GM18505 (cell line): ENCODE results near the gene DTNB.

ENCODE experiments used
- ATAC-seq: cut with Tn5 transposase; IDR thresholded peaks from one replicate; pipeline ENCODE4 v1.9.1; 2021; ENCODE audit not compliant: unreplicated experiment
- POLR2A ChIP-seq: IDR thresholded peaks from 4 replicates; pipeline ENCODE4 v1.6.1; 2011; ENCODE audit warnings: borderline replicate concordance; ENCODE audit not compliant: insufficient read depth, insufficient read length; ENCODE audit errors: extremely low read depth

Gene DTNB

DNA sequence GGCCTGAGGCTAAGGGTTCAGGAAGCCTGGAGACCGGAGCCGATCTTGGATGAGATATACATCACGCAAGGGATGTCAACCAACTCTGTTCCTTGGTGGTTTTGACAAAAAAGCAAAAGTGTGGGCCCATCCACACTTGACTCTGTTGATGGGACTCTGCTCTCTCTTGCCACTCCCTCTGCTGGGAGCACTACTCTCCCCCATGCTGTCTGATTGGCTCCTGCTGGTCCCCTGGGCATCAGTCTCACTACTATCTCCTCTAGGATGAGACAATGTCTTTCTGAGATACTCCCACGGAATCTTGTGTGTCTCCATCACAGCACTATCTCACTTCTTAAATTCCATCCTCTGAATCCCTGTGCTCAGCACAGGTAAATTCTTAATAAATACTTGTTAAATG, 274.8 kb downstream of the DTNB start:
- no peak for TF ChIP-seq POLR2A
- no peak for ATAC-seq

DNA sequence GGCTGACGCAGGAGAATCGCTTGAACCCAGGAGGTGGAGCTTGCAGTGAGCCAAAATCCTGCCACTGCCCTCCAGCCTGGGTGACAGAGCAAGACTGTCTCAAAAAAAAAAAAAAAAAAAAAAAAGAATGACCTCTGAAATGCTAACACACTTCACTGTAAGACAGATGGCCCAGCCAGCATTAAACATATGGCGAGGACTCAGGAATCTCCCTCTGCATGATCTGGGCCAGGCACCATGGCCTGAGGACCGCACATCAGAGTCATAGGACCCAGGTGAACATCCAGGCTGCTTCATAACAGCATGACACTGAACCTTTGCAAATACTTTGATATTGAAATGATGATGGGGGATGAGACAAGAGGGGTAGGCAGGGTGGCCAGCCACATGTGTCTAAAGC, 275.6 kb downstream of the DTNB start:
- no peak for TF ChIP-seq POLR2A
- no peak for ATAC-seq

DNA sequence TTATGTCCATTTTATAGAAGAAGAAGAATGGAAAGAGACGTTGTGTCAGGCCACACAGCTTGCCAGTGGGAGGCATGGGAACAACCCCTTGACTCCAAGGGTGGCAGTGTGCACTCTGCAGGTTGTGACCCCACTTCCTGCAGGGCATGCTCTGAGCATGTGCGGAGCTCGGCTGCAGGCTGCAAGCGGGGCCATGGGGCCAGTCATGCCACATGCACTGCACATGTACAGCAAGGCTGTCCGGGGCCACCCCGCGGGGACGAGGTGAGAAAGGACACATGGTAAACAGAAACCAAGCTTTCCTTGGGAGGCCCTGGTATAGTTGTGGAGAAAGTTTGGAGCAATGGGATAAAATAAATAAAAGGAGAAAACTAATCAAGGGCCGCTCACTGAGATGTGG, 284.2 kb downstream of the DTNB start:
- ATAC-seq = no peak
- TF ChIP-seq POLR2A = no peak

DNA sequence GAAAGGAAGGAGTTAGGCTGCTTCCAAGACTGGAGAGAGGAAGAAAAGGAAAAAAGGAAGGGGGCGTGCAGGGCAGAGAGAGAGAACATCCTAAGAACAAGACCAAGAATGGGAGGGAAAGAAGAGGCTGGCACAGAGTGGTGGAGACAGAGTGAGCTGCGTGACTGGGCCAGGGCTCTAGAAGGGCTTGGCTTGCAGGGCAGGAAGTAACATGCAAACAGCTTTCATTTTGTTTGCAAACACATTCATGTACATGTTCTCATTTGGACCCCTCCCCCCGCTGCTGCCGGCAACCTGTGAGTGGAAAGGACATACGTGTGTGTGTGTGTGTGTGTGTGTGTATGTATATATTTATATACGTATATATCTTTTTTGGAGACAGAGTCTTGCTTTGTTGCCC, 284.9 kb downstream of the DTNB start:
- no peak for ATAC-seq
- peak; percentile 50 for TF ChIP-seq POLR2A

DNA sequence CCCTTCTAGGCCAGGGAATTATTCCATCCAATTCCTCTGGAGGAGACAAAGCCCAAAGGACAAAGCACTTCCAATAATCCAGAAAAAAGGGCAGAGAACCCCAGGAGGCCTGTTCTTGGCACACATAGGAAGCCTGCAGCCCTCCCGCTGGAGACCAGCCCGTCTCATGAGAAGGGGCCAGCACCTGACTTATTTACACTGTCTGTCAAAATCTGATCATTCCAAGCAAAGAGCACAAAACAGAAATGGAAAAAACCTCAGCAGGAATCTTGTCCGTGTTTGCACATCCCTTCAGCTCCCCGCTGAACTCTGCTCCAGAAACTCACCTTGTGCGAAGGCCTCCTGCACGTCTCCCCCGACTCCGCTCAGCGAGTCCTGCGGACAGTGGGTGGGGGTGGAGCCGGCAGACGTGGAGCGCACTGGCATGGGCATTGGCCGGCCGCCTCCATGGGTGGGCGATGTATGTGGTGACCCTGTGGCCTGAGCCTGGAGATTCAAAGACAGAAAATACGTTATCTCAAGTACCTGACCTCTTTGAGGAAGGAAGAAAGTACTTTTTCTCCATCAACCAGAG, 285.4 kb downstream of the DTNB start:
- TF ChIP-seq POLR2A = no peak
- ATAC-seq = no peak

DNA sequence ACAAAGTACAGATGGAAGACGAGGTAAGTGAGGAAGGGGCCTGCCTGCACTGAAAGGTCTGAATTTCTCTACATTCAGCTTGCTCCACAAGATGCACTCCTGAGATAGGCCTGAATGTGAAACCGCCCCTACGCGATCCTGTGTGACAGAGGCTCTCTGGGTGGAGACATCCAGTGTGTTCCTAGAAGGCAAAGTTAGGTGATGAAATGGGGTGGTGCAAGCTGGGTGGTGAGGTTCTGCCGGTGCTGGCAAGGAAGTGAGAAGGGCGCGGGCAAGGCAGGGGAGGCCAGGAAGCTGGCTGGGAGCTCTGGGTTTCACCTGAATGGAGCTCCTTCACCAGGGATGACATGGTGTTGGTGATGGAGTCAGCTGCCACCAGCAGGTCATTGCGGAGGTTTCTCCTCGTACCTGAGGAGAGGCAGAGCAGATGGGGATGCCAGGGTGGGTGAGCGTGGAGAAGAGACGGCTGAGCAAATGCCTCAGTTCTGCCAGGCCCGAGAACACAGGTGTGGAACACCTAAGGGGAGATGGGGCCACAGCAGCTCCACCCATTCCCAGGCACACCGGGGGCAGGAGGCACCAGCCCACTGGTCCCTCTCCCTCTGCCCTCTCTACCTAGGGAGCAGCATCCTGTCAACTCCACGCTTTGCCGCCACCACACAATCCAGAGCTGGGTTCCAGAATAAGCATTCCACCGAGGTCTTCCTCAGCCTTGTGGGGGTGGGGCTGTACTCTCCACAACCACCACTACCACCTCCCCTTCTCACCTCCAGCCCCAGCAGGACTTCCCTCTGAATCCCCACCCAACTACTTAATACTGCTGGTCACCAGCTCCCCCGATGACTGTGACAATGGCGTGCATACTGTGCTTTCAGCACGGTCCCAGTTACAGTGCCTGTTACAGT, 286.2 kb downstream of the DTNB start:
- TF ChIP-seq POLR2A = no peak
- ATAC-seq = no peak

DNA sequence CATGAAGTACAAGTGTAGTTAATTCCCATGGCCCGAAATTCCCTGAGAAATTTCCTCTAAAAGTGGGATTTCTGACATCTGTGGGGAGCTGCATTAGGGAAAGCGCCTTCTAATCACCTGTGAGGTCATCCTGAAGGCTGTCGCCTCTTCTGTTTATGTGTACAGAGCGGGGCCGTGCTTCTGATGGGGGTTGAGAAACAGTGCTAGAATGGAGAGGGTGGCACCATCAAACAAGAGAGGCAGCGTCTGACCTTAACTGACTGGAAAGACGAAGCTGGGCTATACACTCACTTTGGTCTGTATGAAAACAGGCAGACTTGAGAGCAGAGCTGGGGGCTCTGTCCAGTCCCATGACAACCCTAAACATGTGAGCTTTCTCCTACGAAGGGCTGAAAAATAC, 287.5 kb downstream of the DTNB start:
- no peak for TF ChIP-seq POLR2A

DNA sequence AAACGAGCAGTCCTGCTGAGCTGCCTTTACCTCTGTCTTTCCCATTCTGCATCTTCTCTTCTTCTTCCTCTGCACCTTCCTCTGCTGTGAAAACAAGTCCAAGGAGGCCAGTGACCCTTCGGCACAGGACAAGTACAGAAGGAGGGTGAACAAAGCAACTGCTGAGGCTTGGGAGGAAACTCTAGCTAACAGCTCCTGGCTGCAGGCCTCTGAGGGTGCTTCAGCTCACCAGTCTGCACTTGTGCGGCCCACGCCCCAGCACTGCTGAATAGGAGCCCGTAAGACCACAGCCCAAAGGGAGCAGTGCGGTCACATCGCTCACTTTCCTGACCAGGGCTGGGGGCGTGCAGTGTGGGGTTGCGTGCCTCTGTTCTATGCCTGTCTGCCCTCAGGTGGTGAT, 289.6 kb downstream of the DTNB start:
- no peak for TF ChIP-seq POLR2A
- no peak for ATAC-seq

More for the DNA sequence above, 287.5 kb downstream of the DTNB start:
- ATAC-seq = no peak

DNA sequence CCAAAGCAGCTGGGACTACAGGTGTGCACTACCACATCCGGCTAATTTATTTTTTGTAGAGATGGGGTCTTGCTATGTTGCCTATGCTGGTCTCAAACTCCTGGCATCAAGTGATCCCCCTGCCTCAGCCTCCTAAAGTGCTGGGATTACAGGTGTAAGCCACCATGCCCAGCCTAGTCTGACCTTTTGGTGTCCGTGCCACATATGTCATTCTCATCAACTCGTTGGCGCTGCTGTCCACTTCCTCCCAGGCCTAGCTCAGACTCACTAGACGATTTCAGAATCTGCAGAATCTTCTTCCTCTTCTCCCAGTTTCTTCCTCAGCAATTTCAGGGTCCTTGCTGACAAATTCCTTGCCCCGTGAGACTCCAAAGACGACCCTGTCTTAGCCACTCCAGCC, 291.9 kb downstream of the DTNB start:
- TF ChIP-seq POLR2A = no peak
- ATAC-seq = no peak

DNA sequence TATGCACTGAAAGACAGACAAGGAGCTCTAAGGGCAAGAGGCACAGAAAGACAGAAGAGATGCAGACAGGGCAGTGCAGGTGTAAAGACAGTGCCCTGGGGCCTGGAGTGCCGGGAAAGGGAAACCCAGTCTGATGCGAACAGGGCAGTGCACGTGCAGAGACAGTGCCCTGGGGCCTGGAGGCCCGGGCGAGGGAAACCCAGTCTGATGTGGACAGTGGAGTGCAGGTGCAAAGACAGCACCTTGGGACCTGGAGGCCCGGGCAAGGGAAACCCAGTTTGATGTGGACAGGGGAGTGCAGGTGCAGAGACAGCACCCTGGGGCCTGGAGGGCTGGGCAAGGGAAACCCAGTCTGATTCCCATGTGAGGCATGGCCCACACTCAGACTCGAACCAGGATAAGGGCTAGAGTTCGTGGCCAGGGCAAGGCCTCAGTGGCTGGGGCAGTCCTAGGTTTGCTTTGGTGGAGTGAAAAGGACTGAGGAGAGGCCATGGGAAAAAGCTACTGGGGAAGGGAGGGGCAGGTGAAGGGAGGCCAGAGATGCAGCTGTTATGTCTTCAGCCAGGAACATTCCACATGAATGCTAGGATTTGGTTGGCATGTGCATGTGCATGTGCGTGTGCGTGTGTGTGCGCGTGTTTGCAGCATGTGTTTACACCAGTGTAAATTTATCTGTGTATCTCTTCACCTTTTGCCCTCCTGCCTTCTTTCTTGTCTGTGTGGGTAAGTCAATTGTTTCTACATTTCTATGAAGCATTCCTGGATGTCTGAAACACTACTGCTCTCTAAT, 292.6 kb downstream of the DTNB start:
- ATAC-seq = no peak
- TF ChIP-seq POLR2A = no peak

DNA sequence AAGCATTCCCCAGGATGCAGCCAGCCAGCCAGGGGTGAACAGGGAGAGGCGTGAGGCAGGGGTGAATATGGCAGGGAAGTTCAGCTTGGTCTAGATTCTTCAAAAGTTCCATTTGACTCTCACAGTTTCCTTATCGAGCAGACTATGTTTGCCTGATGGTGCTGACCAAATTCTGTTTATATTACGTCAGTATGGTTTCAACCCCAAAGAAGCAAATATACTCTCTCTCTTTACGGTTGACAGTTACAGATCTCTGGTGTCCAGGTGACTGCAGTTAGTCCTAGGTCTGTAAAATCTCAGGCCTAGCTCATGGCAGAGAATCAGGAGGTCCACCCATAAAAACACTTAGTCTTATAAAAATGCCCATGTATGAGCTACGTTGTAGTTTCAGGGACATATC, 293.4 kb downstream of the DTNB start:
- ATAC-seq = no peak
- TF ChIP-seq POLR2A = no peak

DNA sequence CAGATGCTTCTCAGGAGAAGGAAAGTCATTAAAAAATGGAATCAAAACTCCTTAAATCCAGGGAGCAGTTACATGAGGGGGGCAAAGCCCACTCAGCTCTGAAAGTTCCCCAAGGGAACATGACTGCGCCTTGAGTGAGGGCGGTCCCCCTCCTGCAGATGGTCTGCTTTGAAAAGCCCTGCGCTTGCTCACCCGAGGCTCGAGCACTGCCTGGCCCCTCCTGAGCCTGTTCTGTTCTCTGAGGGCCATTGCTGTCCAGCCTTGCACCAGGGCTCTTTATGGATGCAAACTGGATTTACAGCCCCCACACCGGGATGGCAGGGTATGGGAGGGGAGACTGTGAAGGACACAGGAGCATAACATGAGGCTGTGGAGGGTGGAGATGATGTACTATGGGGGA, 293.8 kb downstream of the DTNB start:
- ATAC-seq = no peak
- no peak for TF ChIP-seq POLR2A

DNA sequence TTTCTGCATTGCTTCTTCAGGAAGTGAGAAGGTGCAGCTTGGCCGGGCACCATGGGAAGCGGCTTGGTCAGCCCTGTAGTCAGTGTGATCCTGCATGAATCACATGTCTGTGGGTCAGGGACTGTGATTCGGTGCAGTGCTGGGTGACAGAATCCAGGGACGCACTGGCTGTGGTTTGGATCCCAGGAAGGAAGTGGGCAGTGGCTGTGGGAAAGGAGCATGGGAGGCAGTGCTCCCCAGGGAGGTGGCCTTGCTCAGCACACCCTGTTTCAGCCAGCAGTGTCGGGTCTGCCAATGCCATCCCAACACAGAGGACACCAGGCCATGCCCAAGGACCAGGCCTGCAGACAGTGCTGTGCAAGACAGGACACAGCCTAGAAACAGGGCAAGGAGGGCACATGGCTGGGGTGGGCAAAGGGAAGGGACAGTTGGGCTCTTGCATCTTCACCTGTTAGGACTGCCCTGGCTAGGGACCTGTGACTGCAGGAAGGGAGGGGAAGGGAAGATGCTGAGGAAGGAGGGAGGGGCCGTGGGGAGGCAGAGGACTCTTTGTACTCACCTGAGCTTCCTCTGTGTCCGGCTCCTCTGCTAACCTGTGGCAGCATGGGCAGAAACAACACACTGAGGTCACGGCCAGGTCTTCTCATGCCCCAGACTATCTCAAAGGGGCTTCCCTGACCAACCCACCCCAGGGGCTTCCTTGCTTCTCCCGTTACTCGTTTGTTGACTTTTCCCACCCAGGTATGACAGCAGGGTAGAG, 294.5 kb downstream of the DTNB start:
- no peak for ATAC-seq
- no peak for TF ChIP-seq POLR2A
